Calu3 (cell line): ENCODE results near the gene IZUMO4. TPM values are rescaled to one million over a fixed set of nuclear protein-coding genes. Genes with fewer than 3 reads are reported as not detected.
"Not testable (repeated sequence)": the region's sequence is repeated elsewhere in the genome, so short reads cannot be mapped to it uniquely, and the experiment has no call there.

Experiments used
- BruUV-seq: library from RNA; stranded (reverse); fragments of 400-500 nt; replicated peaks from 2 replicates; lab custom pipeline; 2021; lab: Mats Ljungman, UMichigan
- CTCF ChIA-PET: fragments of 300-600 bp; sonication (Branson Sonifier 250); formaldehyde crosslinking; loops from one replicate; lab custom pipeline; 2022; ENCODE audit warnings: antibody characterized with exemption; lab: Charles Lee
- DNase-seq: peaks from one replicate; pipeline ENCODE4 v3.0.0; 2022
- H3K27ac Mint-ChIP-seq: one replicate; pipeline ENCODE4 v1.8.0; 2022; ENCODE audit warnings: mixed read lengths; ENCODE audit not compliant: unreplicated experiment
- H3K27me3 Mint-ChIP-seq: one replicate; pipeline ENCODE4 v1.8.0; 2022; ENCODE audit warnings: mixed read lengths; ENCODE audit not compliant: unreplicated experiment
- H3K36me3 Mint-ChIP-seq: one replicate; pipeline ENCODE4 v1.8.0; 2022; ENCODE audit warnings: mild to moderate bottlenecking, moderate library complexity, mixed read lengths; ENCODE audit not compliant: insufficient read depth, unreplicated experiment
- H3K4me1 Mint-ChIP-seq: one replicate; pipeline ENCODE4 v1.8.0; 2022; ENCODE audit warnings: mild to moderate bottlenecking, low read depth, mixed read lengths; ENCODE audit not compliant: unreplicated experiment
- H3K4me3 Mint-ChIP-seq: one replicate; pipeline ENCODE4 v1.8.0; 2022; ENCODE audit warnings: mild to moderate bottlenecking, low read depth, moderate library complexity, mixed read lengths; ENCODE audit not compliant: unreplicated experiment
- H3K9me3 Mint-ChIP-seq: one replicate; pipeline ENCODE4 v1.8.0; 2022; ENCODE audit warnings: low read depth, mixed read lengths; ENCODE audit not compliant: unreplicated experiment
- CTCF ChIP-seq: fragments of 200-600 bp; IDR thresholded peaks from one replicate; pipeline ENCODE4 v1.8.0; 2022; ENCODE audit warnings: antibody characterized with exemption; ENCODE audit not compliant: unreplicated experiment
- intact Hi-C: fragments of 100-400 bp; cut with micrococcal nuclease; formaldehyde crosslinking; loops from one replicate; pipeline ENCODE4 v1.10.0; 2022; ENCODE audit not compliant: unreplicated experiment
- total RNA-seq: library from RNA; stranded (reverse); gene quantifications from 2 replicates; pipeline ENCODE4 v1.2.3, GENCODE V29; 2022

The IZUMO4 gene
- total RNA-seq, 1 experiment from 2014 or later, result 2.7 TPM

GRCh38 chr19:2081873-2082810, 14.6 kb upstream of the IZUMO4 start:
- H3K9me3 Mint-ChIP-seq, result no peaks in the 10 kb centered on the region
- no TSS peak for BruUV-seq
- CTCF ChIA-PET, result no interaction called here
- DNase-seq, result no peak
- H3K4me1 Mint-ChIP-seq, result peaks cover 5% of the 10 kb centered on the region
- intact Hi-C loops, result no loop called here
- H3K27ac Mint-ChIP-seq, result no peak overlapping the region
- no peak overlapping the region for H3K4me3 Mint-ChIP-seq
- H3K36me3 Mint-ChIP-seq, result peaks cover 14% of the 10 kb centered on the region
- H3K27me3 Mint-ChIP-seq, result no peaks in the 10 kb centered on the region
- no peak for TF ChIP-seq CTCF

- no peak for DNase-seq
- no TSS peak for BruUV-seq
- Mint-ChIP-seq H3K9me3 (no peaks in the 10 kb centered on the region), H3K27me3 (no peaks in the 10 kb centered on the region), H3K4me3 (no peak overlapping the region), H3K27ac (no peak overlapping the region), H3K4me1 (peaks cover 8% of the 10 kb centered on the region), H3K36me3 (peaks cover 14% of the 10 kb centered on the region)
- no peak for TF ChIP-seq CTCF
- intact Hi-C loops, result no loop called here
- CTCF ChIA-PET, result no interaction called here
Observed at GRCh38 chr19:2083174-2083854, 13.4 kb upstream of the IZUMO4 start.

- DNase-seq, result no peak
- peaks cover 23% of the 10 kb centered on the region for H3K36me3 Mint-ChIP-seq
- H3K27me3 Mint-ChIP-seq, result no peaks in the 10 kb centered on the region
- CTCF ChIA-PET, result interaction anchor here (0.7 kb wide), 1 partner anchor 71 kb away, joined by 3 read pairs; no protein-coding TSS in a partner anchor
- peaks cover 8% of the 10 kb centered on the region for H3K4me1 Mint-ChIP-seq
- no peak overlapping the region for H3K27ac Mint-ChIP-seq
- H3K4me3 Mint-ChIP-seq, result no peak overlapping the region
- TF ChIP-seq CTCF, result no peak
- BruUV-seq, result no TSS peak
- intact Hi-C loops, result no loop called here
- H3K9me3 Mint-ChIP-seq, result no peaks in the 10 kb centered on the region
Observed at GRCh38 chr19:2084993-2085720, 11.6 kb upstream of the IZUMO4 start.

GRCh38 chr19:2086695-2087620, 9.8 kb upstream of the IZUMO4 start:
- H3K9me3 Mint-ChIP-seq, result not testable (repeated sequence)
- peaks cover 19% of the 10 kb centered on the region for H3K36me3 Mint-ChIP-seq

More at GRCh38 chr19:2086695-2087620, 9.8 kb upstream of the IZUMO4 start:
- BruUV-seq, DNase-seq, intact Hi-C loops, H3K4me3 Mint-ChIP-seq, H3K4me1 Mint-ChIP-seq, H3K27ac Mint-ChIP-seq, H3K27me3 Mint-ChIP-seq: not testable (repeated sequence)
- CTCF ChIA-PET, result interaction anchor here (0.6 kb wide), 1 partner anchor 70 kb away, joined by 4 read pairs; no protein-coding TSS in a partner anchor
